HG03108 (cell line): ENCODE measurements around the gene ARHGEF40.

Experiments used
- ATAC-seq: cut with Tn5 transposase; IDR thresholded peaks from one replicate; pipeline ENCODE4 v1.9.1; 2021; ENCODE audit warnings: moderate library complexity; ENCODE audit not compliant: unreplicated experiment

ARHGEF40 gene

DNA sequence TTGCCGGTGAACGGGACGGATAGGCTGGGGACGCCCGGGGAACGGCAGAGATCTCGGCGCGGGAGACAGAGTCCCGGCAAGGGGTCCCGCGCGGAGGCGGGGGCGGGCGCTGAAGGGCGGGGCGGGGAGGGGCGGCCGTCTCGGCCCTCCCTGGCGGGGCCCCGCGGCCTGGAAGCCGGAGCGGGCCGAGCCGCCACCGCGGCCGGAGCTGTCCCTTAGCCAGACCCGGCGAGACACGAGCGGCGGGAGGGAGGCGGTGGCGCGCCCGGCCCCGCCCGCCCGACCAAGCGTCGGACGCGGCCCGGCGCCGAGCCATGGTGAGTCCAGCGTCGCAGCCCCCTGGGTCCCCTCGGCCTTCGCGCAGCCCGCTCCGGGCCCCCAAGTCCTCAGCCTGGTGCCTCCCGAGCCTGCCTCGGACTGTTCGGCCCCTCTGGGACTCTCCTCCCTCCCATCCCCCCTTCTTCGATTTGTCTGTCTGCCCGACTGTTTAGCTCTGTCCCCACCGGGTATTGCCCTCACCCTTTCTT, at the start of gene ARHGEF40:
ARHGEF40 (plus strand) TSS at position 222 of the 527 bp plus-strand sequence; CDS start at position 315, 93 bp downstream.
- no peak for ATAC-seq

DNA sequence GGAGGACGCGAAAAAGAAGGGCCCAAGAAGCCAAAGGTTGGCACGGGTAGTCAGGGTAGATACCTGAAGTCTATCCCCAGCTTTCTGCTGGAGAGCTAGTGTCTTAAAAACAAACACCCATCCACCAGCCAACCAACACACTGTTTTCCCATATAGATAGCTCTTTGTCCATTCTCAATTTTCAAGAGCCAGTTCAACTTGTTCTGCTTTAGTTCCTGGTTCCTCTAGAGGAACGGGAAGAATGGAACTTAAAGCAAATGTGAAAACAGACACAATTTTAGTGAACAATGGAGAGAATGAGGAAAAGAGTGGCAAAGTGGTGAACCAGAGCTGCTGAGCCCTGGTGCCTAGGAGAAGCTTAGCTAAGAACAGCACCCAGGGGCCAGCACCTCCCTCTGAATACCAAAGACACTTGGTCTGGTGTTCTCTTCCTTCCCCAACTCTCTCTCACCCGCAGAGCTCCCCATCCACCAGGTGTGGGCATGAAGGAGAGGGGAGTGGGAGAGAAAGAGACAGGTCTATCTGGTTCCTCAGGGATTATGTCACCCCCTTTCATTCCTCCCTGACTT, 49.0 kb upstream of the ARHGEF40 start:
- no peak for ATAC-seq

GRCh38 chr14:21022686-21023085, 47.4 kb upstream of the ARHGEF40 start:
- ATAC-seq = no peak

DNA sequence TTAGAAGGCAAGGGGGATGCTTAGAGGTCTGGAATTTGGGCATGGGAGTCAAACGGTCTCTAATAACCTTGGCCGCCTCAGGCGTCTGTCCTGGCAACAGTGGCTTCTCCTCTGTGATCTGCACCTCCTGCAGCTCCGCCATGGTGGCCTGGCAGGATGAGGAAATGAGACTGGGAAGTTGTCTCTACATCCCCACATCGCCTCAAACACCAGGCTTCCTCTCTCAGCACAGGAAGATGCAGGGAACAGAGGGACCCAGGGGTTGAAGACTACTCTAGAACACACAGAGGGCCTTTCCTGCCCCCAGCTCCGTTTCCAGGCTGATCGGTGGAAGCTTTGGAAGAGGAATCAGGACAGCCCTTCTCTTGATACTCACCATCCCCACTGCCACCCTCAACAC, 46.9 kb upstream of the ARHGEF40 start:
- no peak for ATAC-seq

GRCh38 chr14:21023817-21024584, 46.1 kb upstream of the ARHGEF40 start:
- ATAC-seq = no peak

- ATAC-seq = no peak
Measured at GRCh38 chr14:21024585-21025370, 45.3 kb upstream of the ARHGEF40 start, which contains the start of gene NDRG2. NDRG2 (minus strand) TSS chr14:21025061; CDS start chr14:21023315, 1,746 bp downstream.

- ATAC-seq = no peak
Measured at GRCh38 chr14:21025371-21026273, 44.5 kb upstream of the ARHGEF40 start.

DNA sequence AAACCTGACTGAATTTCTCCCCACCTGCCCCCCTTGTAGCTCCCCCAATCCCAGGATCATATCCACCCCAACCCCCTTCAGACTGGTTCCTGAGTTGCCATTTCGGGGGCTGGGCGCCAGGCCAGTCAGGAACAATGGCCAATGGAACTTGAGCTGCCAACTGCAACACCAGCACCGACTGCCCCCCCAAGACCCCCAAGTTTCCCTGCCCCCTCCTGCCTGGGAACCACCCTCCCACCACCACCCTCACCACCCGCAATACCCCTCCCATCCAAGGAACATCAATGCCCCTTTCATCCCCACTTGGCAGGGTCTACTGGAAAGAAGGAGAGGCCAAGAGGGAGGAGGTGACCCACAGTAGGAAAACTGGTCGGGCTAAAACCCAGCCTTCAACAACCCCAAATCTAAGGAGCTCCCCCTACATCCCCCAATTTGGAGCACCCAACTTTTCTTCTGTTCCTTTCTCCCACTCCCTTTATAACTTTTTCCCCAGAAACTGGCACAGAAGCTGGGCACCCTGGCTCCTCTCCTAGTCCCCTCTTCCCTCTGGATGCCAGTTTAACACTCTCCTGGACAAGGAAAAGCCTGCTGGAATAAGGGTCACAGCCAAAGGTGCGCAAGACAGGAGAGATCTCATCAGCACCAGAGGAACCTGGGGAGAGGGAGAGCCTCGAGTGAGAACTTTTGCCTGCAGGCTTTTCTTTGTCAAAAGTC, 43.7 kb upstream of the ARHGEF40 start:
- ATAC-seq = no peak

- ATAC-seq = no peak
Measured at GRCh38 chr14:21026988-21027315, 43.2 kb upstream of the ARHGEF40 start.

DNA sequence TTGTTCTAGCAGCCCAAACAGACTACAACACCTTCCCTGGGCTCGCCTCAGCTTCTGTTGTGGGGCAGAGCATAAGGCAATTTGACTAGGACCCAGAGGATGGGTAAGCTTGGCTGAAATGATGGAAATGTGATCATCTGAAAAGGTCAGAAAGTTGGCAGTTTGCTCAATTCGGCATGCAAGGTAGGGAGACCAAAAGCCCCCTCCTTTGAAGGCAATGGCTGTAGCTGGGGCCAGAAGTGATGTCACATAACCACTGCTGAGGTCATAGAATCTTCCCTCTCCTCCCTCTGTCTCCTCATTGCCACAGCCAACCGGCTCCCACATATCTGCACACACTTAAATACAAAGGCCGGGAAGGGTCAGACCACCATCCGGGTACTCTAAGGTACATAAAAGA, 40.2 kb upstream of the ARHGEF40 start, which contains the start of gene TPPP2:
TPPP2 (plus strand) TSS at position 301 of the 400 bp plus-strand sequence. CDS start 365 bp downstream, outside the sequence.
- no peak for ATAC-seq

DNA sequence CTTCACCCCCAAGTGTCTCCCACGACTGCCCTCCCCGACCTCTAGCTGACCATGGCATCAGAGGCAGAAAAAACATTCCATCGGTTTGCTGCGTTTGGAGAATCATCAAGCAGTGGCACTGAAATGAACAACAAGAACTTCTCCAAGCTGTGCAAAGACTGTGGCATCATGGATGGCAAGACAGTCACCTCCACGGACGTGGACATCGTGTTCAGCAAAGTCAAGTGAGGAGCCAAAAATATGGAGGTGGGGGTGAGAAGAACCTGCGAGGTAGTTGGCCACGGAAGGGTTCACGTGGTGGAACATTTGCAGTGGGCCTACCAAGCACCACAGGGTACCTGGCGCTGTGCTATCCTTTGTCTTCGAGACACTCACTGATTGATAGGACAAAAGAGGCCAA, 39.6 kb upstream of the ARHGEF40 start:
- ATAC-seq = no peak

DNA sequence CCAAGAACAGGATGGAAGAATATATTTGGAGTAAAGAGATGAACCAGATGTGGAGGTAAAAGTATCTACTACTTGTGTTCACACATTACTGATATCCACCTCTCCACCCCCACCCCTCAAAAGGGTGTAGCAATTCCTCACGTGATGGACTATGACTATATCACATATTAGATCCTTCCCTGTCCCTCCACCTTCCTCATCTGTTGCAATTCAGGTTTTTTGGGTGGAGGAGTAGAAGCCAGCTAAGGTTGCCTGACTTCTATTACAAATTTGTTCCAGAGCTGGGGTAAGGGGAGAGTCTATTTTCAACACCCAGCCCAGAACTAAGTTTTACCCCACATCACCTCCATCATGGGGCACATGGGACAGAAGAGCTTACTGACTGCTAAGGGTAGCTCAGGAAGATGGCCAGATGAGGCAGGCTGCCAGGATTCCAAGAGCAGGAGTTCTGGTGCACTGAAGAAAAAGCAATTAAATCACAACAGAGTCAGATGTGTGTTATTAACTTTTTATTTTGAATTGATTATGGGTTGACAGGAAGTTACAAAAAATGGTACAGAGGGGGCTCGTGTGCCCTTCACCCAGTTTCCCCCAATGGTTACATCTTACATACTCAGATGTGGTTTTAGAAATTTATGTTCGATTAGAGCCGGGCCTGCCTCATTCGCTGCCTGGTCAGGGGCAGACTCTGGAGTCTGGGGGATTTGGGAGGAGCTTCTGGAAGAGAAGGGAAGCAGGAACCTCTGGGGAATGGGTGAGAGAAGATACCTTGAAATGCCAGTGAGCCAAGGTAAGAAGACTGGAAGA, 37.6 kb upstream of the ARHGEF40 start:
- ATAC-seq = no peak

DNA sequence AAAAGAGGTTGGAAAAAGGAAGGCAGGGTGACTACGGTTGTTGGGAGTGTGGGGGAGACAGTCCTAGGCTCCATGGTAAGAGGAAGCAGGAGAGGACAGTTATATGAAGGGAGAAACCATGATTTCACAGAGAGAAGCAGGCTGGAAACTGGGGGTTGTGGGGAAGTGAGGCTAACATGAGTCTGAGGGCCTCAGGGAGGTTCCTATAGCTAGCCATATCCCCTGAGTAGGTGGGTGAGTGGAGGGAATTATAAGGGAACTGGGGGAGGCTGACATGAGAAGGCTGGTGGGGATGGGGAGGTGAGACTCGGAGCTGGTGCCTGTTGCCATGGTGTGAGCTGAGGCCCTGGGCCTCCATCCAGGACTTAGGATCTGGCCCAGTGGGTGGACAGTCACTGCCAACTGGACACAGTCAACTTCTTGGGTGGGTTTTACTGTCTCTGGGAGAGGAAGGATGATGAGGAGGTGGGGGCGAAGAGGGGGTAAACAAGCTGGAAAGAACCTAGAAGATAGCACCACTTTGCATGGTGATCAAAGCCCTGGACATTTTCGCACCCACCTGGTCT, 36.9 kb upstream of the ARHGEF40 start:
- ATAC-seq = no peak

DNA sequence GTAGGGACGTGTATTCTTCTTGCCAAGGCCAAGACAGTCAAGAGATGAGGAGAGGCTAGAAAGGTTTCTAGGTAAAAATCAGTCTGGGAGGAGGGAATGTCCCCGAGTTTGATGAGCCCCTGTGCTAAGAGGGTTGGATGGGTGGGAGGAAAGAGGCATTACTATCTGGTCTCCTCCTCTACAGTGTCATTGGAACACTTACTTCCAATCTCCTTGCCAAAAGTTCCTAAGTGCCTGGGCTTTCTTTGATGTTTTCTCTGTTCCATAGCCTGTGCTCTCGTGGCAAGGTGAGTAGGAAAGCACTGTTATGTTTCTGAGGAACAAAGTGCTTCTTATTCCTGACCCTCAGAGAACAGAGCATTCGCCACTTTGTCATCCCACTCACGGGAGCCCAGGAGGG, 35.4 kb upstream of the ARHGEF40 start, which contains the start of gene RNASE13:
RNASE13 (minus strand) TSS at position 101 of the 400 bp plus-strand sequence. CDS start 519 bp downstream, outside the sequence.
- no peak for ATAC-seq

DNA sequence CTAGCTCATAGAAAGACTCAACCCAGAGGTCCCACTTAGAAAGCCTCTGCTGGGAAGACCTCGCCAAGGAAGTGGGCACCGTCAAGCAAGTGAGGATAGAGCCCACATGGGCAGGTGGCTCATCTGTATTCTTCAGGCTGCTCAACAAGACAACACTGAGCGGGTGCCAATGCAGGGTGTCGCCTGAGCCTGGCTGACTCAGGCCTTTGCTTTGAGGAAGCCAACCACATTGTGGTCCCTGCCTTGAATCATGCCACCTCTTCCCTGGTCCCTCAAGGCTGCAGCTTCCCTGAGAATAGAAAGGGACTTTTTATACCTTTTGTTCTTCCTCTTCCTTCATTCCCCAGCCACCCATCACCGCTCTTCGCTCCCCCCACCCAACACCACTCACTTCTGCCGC, 33.4 kb upstream of the ARHGEF40 start:
- no peak for ATAC-seq

GRCh38 chr14:21037156-21037555, 32.9 kb upstream of the ARHGEF40 start:
- no peak for ATAC-seq

DNA sequence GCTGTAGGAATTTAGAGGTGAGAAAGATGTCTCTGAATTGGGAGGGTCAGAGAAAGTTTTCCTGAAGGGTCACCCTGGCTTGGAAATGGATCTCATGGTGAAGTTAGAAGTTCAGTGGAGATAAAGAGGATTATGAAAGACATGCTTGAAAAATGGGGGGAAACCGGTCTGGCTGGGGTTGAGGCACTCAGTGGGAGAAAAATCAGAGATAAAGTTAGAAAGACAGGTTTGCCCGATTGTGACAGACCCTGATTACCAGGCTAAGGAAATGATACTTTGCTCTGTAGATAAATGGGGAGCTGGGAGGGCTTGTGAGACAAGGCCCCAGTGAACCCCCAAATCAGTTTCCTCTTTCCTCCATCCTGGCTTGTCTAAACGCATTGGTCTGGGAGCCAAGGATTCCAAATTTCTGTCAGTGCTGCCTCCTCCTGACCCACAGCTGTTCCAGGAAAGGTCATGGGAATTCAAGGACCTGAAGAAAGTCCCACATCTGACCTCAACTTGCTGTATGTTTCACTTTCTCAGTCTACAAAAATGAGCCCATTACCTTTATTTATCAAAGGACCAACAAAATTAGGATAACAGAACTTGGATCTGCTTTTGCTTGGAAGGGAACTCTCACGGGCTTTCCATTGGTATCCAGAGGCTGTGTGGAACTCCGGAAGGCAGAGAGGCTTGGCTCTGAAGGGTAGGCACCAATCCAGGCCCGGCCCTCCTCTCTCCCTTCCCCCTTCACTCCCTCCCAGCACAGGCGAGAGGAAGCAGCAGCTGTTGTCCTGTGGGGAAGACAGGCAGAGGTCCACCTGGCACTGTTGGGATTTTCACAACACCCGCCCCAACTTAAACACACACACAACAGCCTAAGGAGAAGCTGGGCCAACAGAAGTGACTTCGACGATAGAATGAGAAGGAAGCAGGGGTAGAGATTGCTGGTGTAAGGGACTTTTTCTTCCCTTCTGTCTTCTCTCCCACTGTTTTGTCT, 31.4 kb upstream of the ARHGEF40 start:
- no peak for ATAC-seq
